Smooth muscle cell (in vitro differentiated cells): ENCODE results near the gene ST7. TPM values are rescaled to one million over a fixed set of nuclear protein-coding genes. Genes with fewer than 3 reads are reported as not detected.

Source experiments
- DNase-seq: peaks from one replicate; lab custom pipeline; 2025; ENCODE audit not compliant: unreplicated experiment; lab: John Stamatoyannopoulos, UW
- H2AFZ ChIP-seq: fragments of 200-600 bp; sonication (generic); 2 replicates; pipeline ENCODE4 v1.6.0; 2016; ENCODE audit warnings: antibody characterized with exemption, low read depth, mild to moderate bottlenecking
- H3F3A ChIP-seq: fragments of 200-600 bp; sonication (generic); 2 replicates; pipeline ENCODE4 v1.6.0; 2017; ENCODE audit warnings: antibody characterized with exemption, low read depth
- H3K27ac ChIP-seq: fragments of 200-600 bp; sonication (generic); 2 replicates; pipeline ENCODE4 v1.5.1; 2016; ENCODE audit warnings: low read depth, mild to moderate bottlenecking
- H3K27me3 ChIP-seq: fragments of 200-600 bp; sonication (generic); 2 replicates; pipeline ENCODE4 v1.6.1; 2016; ENCODE audit warnings: low read depth, mild to moderate bottlenecking
- H3K36me3 ChIP-seq: fragments of 200-600 bp; sonication (generic); 2 replicates; pipeline ENCODE4 v1.5.1; 2016; ENCODE audit warnings: low read depth
- H3K4me1 ChIP-seq: fragments of 200-600 bp; sonication (generic); 2 replicates; pipeline ENCODE4 v1.5.1; 2016; ENCODE audit warnings: low read depth
- H3K4me2 ChIP-seq: fragments of 200-600 bp; sonication (generic); 2 replicates; pipeline ENCODE4 v1.6.0; 2016; ENCODE audit warnings: mild to moderate bottlenecking
- H3K4me3 ChIP-seq: fragments of 200-600 bp; sonication (generic); 2 replicates; pipeline ENCODE4 v1.5.1; 2016; ENCODE audit warnings: mild to moderate bottlenecking
- H3K79me2 ChIP-seq: fragments of 200-600 bp; sonication (generic); 2 replicates; pipeline ENCODE4 v1.6.0; 2016; ENCODE audit warnings: low read depth, mild to moderate bottlenecking
- H3K9ac ChIP-seq: fragments of 200-600 bp; sonication (generic); 2 replicates; pipeline ENCODE4 v1.6.0; 2016; ENCODE audit warnings: low read depth
- H3K9me3 ChIP-seq: fragments of 200-600 bp; sonication (generic); replicated peaks from 2 replicates; pipeline ENCODE4 v1.5.1; 2016; ENCODE audit warnings: low read depth
- H4K20me1 ChIP-seq: fragments of 200-600 bp; sonication (generic); 2 replicates; pipeline ENCODE4 v1.6.0; 2016; ENCODE audit warnings: low read depth
- WGBS: methylation state at CpG from one replicate; pipeline ENCODE4 v1.1.7; 2016; ENCODE audit warnings: low lambda C conversion rate; 5-methylcytosine and 5-hydroxymethylcytosine counted together
- polyA plus RNA-seq: library from polyadenylated mRNA; unstranded; fragments of >200 nt; fragmentation: Nextera tagmentation; extraction: Ambion mirVana; gene quantifications from 2 replicates; pipeline ENCODE4 v1.2.1, GENCODE V29; 2016
- total RNA-seq: library from RNA; depleted of rRNA; stranded (reverse); fragments of >200 nt; gene quantifications from 2 replicates; pipeline ENCODE4 v1.2.3, GENCODE V29; 2014
- TF ChIP-seq, protein P1 (sequence below): fragments of 200-600 bp; sonication (generic); IDR thresholded peaks from 2 replicates; pipeline ENCODE4 v1.5.1; 2017; ENCODE audit warnings: borderline replicate concordance, mild to moderate bottlenecking, antibody characterized with exemption; ENCODE audit not compliant: insufficient read depth, poor library complexity, severe bottlenecking

The ST7 gene
- total and polyA plus RNA-seq, 2 experiments from 2014 or later = 23.2 to 26.1 TPM

- H3K36me3 ChIP-seq = no peaks in the 10 kb centered on the region
- no peaks in the 10 kb centered on the region for H3K9me3 ChIP-seq
- H4K20me1 ChIP-seq = peaks cover 36% of the 10 kb centered on the region
- H3K9ac ChIP-seq = no peak overlapping the region
- H2AFZ ChIP-seq = no peak overlapping the region
- no peak for DNase-seq
- no peak overlapping the region for H3K4me2 ChIP-seq
- no peaks in the 10 kb centered on the region for H3K27me3 ChIP-seq
- 92% methylated on average over 2 of the region's 2 CpGs for WGBS
- H3K27ac ChIP-seq = no peak overlapping the region
- H3K4me3 ChIP-seq = no peak overlapping the region
- H3K4me1 ChIP-seq = no peaks in the 10 kb centered on the region
- TF ChIP-seq, protein P1, sequence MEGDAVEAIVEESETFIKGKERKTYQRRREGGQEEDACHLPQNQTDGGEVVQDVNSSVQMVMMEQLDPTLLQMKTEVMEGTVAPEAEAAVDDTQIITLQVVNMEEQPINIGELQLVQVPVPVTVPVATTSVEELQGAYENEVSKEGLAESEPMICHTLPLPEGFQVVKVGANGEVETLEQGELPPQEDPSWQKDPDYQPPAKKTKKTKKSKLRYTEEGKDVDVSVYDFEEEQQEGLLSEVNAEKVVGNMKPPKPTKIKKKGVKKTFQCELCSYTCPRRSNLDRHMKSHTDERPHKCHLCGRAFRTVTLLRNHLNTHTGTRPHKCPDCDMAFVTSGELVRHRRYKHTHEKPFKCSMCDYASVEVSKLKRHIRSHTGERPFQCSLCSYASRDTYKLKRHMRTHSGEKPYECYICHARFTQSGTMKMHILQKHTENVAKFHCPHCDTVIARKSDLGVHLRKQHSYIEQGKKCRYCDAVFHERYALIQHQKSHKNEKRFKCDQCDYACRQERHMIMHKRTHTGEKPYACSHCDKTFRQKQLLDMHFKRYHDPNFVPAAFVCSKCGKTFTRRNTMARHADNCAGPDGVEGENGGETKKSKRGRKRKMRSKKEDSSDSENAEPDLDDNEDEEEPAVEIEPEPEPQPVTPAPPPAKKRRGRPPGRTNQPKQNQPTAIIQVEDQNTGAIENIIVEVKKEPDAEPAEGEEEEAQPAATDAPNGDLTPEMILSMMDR = no peak
- peaks cover 56% of the 10 kb centered on the region for H3K79me2 ChIP-seq
- no peaks in the 10 kb centered on the region for H3F3A ChIP-seq
Measured at GRCh38 chr7:117044664-117045063, 91.4 kb downstream of the ST7 start.

DNA sequence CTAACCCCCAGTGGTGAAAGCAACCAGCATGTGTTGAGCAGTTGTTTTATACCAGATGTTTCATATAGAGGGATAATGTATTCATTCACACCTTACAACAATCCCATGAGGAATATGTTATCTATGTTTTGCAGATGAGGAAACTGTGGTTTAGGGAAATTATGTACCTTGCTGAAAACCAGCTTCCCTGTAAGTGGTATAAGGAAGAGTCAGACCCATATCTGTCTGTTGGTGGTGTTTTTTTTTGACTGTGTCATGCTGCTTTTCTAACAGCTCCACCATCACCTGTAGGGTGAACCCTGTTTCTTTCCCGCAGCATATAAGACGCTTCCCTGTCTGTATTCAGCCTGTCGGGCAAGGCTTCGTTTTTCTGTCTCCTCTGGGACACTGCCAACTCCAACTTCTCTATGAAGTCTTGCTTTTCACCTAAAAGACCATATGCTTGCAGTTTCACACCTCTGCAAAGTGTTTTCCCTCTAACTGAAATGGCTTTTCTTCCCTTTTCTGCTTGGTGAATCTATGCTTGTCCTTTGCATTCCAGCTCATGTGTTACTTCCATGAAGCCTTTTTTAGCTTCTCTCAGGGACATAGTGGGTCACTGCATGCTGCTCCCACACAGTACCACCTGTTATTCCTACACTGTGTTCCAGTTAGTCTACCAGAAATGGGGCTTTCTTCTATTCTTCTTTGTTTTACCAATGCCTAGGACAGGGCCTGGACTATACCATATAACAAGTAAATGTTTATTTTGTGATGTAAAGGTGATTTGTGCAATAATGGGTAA is 92.8 kb downstream of the ST7 start:
- WGBS = 91% methylated on average over 4 of the region's 4 CpGs
- H3K9me3 ChIP-seq = no peaks in the 10 kb centered on the region
- H3K4me3 ChIP-seq = no peak overlapping the region
- H3K27ac ChIP-seq = no peak overlapping the region
- H3K27me3 ChIP-seq = no peaks in the 10 kb centered on the region
- H3K79me2 ChIP-seq = peaks cover 61% of the 10 kb centered on the region
- H3F3A ChIP-seq = no peaks in the 10 kb centered on the region
- H3K9ac ChIP-seq = no peak overlapping the region
- DNase-seq = no peak
- H2AFZ ChIP-seq = no peak overlapping the region
- no peak overlapping the region for H3K4me2 ChIP-seq
- H3K36me3 ChIP-seq = no peaks in the 10 kb centered on the region
- TF ChIP-seq, protein P1 = no peak
- H4K20me1 ChIP-seq = peaks cover 38% of the 10 kb centered on the region
- no peaks in the 10 kb centered on the region for H3K4me1 ChIP-seq

GRCh38 chr7:117047496-117047895 is 94.2 kb downstream of the ST7 start:
- Histone ChIP-seq H3K4me1 (no peaks in the 10 kb centered on the region), H3K4me2 (no peak overlapping the region), H3K79me2 (peaks cover 62% of the 10 kb centered on the region), H3K36me3 (no peaks in the 10 kb centered on the region), H3K27ac (no peak overlapping the region), H4K20me1 (peaks cover 46% of the 10 kb centered on the region), H3K9me3 (no peaks in the 10 kb centered on the region), H2AFZ (no peak overlapping the region), H3K27me3 (no peaks in the 10 kb centered on the region), H3K9ac (no peak overlapping the region), H3K4me3 (no peak overlapping the region), H3F3A (no peaks in the 10 kb centered on the region)
- TF ChIP-seq, protein P1 = no peak
- 89% methylated on average over 3 of the region's 3 CpGs for WGBS
- DNase-seq = no peak
